ENCODE measurements around the gene OPCML.

GRCh38 chr11:133019545-133020371, 512.5 kb downstream of the OPCML start:
- no peak for TF ChIP-seq CTCF (IDR thresholded peaks at IDR 0.05)
- TF ChIP-seq POLR2A (IDR thresholded peaks at IDR 0.05): no peak
